Activated T-cell treated with anti-CD3 and anti-CD28 coated beads, Interleukin-2, amount 50 U/mL, for 4 hours (primary cell): ENCODE results near the gene SPECC1L. TPM values are rescaled to one million over a fixed set of nuclear protein-coding genes. Genes with fewer than 3 reads are reported as not detected.

Experiments
- ATAC-seq, 2 donors: fragments of 200-7000 bp; cut with Tn5 transposase; one replicate each; pipeline ENCODE4 v1.10.0; 2021
- DNase-seq: peaks from one replicate; pipeline ENCODE4 v3.0.0-alpha.2; 2020
- H3K27me3 Mint-ChIP-seq: one replicate; pipeline ENCODE4 v1.8.0; 2021; ENCODE audit warnings: low read depth, mixed read lengths
- H3K36me3 Mint-ChIP-seq: one replicate; pipeline ENCODE4 v1.8.0; 2022; ENCODE audit warnings: mixed read lengths; ENCODE audit not compliant: insufficient read depth
- H3K4me1 Mint-ChIP-seq: one replicate; pipeline ENCODE4 v1.8.0; 2021; ENCODE audit warnings: low read depth, mixed read lengths
- H3K4me3 Mint-ChIP-seq: one replicate; pipeline ENCODE4 v1.8.0; 2021; ENCODE audit warnings: mild to moderate bottlenecking, moderate library complexity, mixed read lengths
- H3K9me3 Mint-ChIP-seq: one replicate; pipeline ENCODE4 v1.8.0; 2021; ENCODE audit warnings: mixed read lengths
- total RNA-seq, 3 donors: library from RNA; stranded (reverse); gene quantifications; one replicate each; pipeline ENCODE4 v1.2.1, GENCODE V29; 2021

The SPECC1L gene
- total RNA-seq, 3 donors from 2014 or later, result 31.4 to 33.6 (median 33.1) TPM

GRCh38 chr22:24361976-24362646 is 91.5 kb downstream of the SPECC1L start:
- DNase-seq (no peak), ATAC-seq (no peak)
- Mint-ChIP-seq H3K36me3 (peaks cover 34% of the 10 kb centered on the region), H3K4me1 (no peaks in the 10 kb centered on the region), H3K27me3 (no peaks in the 10 kb centered on the region), H3K4me3 (no peak overlapping the region), H3K9me3 (no peaks in the 10 kb centered on the region)

GRCh38 chr22:24363243-24363642 is 92.6 kb downstream of the SPECC1L start:
- ATAC-seq (no peak), DNase-seq (no peak)
- Mint-ChIP-seq H3K27me3 (no peaks in the 10 kb centered on the region), H3K36me3 (peaks cover 36% of the 10 kb centered on the region), H3K4me3 (no peak overlapping the region), H3K4me1 (no peaks in the 10 kb centered on the region), H3K9me3 (no peaks in the 10 kb centered on the region)

GRCh38 chr22:24366701-24367100 is 96.1 kb downstream of the SPECC1L start:
- ATAC-seq, result no peak
- Mint-ChIP-seq H3K9me3 (no peaks in the 10 kb centered on the region), H3K4me1 (no peaks in the 10 kb centered on the region), H3K4me3 (no peak overlapping the region), H3K27me3 (no peaks in the 10 kb centered on the region), H3K36me3 (peaks cover 47% of the 10 kb centered on the region)
- DNase-seq, result no peak

- H3K4me1 Mint-ChIP-seq, result no peaks in the 10 kb centered on the region
- H3K36me3 Mint-ChIP-seq, result peaks cover 55% of the 10 kb centered on the region
- no peak for ATAC-seq
- no peak overlapping the region for H3K4me3 Mint-ChIP-seq
- no peak for DNase-seq
- H3K27me3 Mint-ChIP-seq, result no peaks in the 10 kb centered on the region
- H3K9me3 Mint-ChIP-seq, result no peaks in the 10 kb centered on the region
Observed at GRCh38 chr22:24367841-24368240, 97.2 kb downstream of the SPECC1L start.

- Mint-ChIP-seq H3K36me3 (peaks cover 61% of the 10 kb centered on the region), H3K4me3 (no peak overlapping the region), H3K4me1 (no peaks in the 10 kb centered on the region), H3K27me3 (no peaks in the 10 kb centered on the region), H3K9me3 (peaks cover 3% of the 10 kb centered on the region)
- ATAC-seq (no peak), DNase-seq (no peak)
Observed at GRCh38 chr22:24370401-24370800, 99.8 kb downstream of the SPECC1L start.

GRCh38 chr22:24376002-24376401 is 105.4 kb downstream of the SPECC1L start:
- DNase-seq, result no peak
- ATAC-seq, result no peak
- Mint-ChIP-seq H3K27me3 (no peaks in the 10 kb centered on the region), H3K4me3 (no peak overlapping the region), H3K4me1 (peaks cover 20% of the 10 kb centered on the region), H3K36me3 (peaks cover 29% of the 10 kb centered on the region), H3K9me3 (peaks cover 3% of the 10 kb centered on the region)

GRCh38 chr22:24376586-24376985 is 106.0 kb downstream of the SPECC1L start:
- Mint-ChIP-seq H3K4me3 (no peak overlapping the region), H3K9me3 (peaks cover 3% of the 10 kb centered on the region), H3K36me3 (peaks cover 28% of the 10 kb centered on the region), H3K27me3 (no peaks in the 10 kb centered on the region), H3K4me1 (peaks cover 20% of the 10 kb centered on the region)
- DNase-seq (no peak), ATAC-seq (no peak)

- H3K36me3 Mint-ChIP-seq, result peaks cover 12% of the 10 kb centered on the region
- peaks cover 20% of the 10 kb centered on the region for H3K4me1 Mint-ChIP-seq
- H3K9me3 Mint-ChIP-seq, result peaks cover 3% of the 10 kb centered on the region
- no peaks in the 10 kb centered on the region for H3K27me3 Mint-ChIP-seq
- no peak overlapping the region for H3K4me3 Mint-ChIP-seq
- DNase-seq (no peak), ATAC-seq (peak in 1 of 2 donors; percentile 48)
Observed at GRCh38 chr22:24379536-24379935, 108.9 kb downstream of the SPECC1L start.

GRCh38 chr22:24380220-24380904 is 109.7 kb downstream of the SPECC1L start:
- no peak for ATAC-seq
- Mint-ChIP-seq H3K27me3 (no peaks in the 10 kb centered on the region), H3K9me3 (no peaks in the 10 kb centered on the region), H3K4me1 (peaks cover 20% of the 10 kb centered on the region), H3K4me3 (no peak overlapping the region), H3K36me3 (peaks cover 11% of the 10 kb centered on the region)
- no peak for DNase-seq

GRCh38 chr22:24380905-24381230 is 110.2 kb downstream of the SPECC1L start:
- no peaks in the 10 kb centered on the region for H3K27me3 Mint-ChIP-seq

GRCh38 chr22:24383061-24383460 is 112.4 kb downstream of the SPECC1L start:
- Mint-ChIP-seq H3K36me3 (peaks cover 5% of the 10 kb centered on the region), H3K27me3 (no peaks in the 10 kb centered on the region)
- ATAC-seq, result no peak

More at GRCh38 chr22:24380905-24381230, 110.2 kb downstream of the SPECC1L start:
- no peak overlapping the region for H3K4me3 Mint-ChIP-seq
- H3K9me3 Mint-ChIP-seq, result no peaks in the 10 kb centered on the region
- peaks cover 9% of the 10 kb centered on the region for H3K36me3 Mint-ChIP-seq
- ATAC-seq (no peak), DNase-seq (no peak)
- peaks cover 20% of the 10 kb centered on the region for H3K4me1 Mint-ChIP-seq

GRCh38 chr22:24384131-24384530 is 113.5 kb downstream of the SPECC1L start:
- Mint-ChIP-seq H3K4me1 (peaks cover 12% of the 10 kb centered on the region), H3K27me3 (no peaks in the 10 kb centered on the region), H3K36me3 (peaks cover 5% of the 10 kb centered on the region), H3K9me3 (no peaks in the 10 kb centered on the region), H3K4me3 (no peak overlapping the region)
- DNase-seq, result no peak
- ATAC-seq, result no peak

More at GRCh38 chr22:24383061-24383460, 112.4 kb downstream of the SPECC1L start:
- Mint-ChIP-seq H3K4me3 (no peak overlapping the region), H3K9me3 (no peaks in the 10 kb centered on the region), H3K4me1 (peaks cover 20% of the 10 kb centered on the region)
- DNase-seq, result no peak

- ATAC-seq (no peak), DNase-seq (no peak)
- Mint-ChIP-seq H3K4me3 (no peak overlapping the region), H3K9me3 (no peaks in the 10 kb centered on the region), H3K4me1 (no peaks in the 10 kb centered on the region), H3K27me3 (no peaks in the 10 kb centered on the region), H3K36me3 (peaks cover 5% of the 10 kb centered on the region)
Observed at GRCh38 chr22:24386937-24387471, 116.4 kb downstream of the SPECC1L start.

GRCh38 chr22:24389680-24390079 is 119.0 kb downstream of the SPECC1L start:
- Mint-ChIP-seq H3K4me1 (no peaks in the 10 kb centered on the region), H3K9me3 (no peaks in the 10 kb centered on the region), H3K27me3 (no peaks in the 10 kb centered on the region), H3K4me3 (no peak overlapping the region), H3K36me3 (peaks cover 4% of the 10 kb centered on the region)
- ATAC-seq (no peak), DNase-seq (no peak)

- no peak overlapping the region for H3K4me3 Mint-ChIP-seq
- no peaks in the 10 kb centered on the region for H3K4me1 Mint-ChIP-seq
- peaks cover 5% of the 10 kb centered on the region for H3K36me3 Mint-ChIP-seq
- no peaks in the 10 kb centered on the region for H3K27me3 Mint-ChIP-seq
- no peak for DNase-seq
- no peaks in the 10 kb centered on the region for H3K9me3 Mint-ChIP-seq
- no peak for ATAC-seq
Observed at GRCh38 chr22:24390156-24390555, 119.5 kb downstream of the SPECC1L start.
